GM12865 (cell line): ENCODE data around the gene NUDT4.

Source experiments
- DNase-seq: peaks from one replicate; pipeline ENCODE4 v3.0.0; 2010; ENCODE audit warnings: low read depth
- H3K4me3 ChIP-seq: 2 replicates; pipeline ENCODE4 v1.5.1; 2011; ENCODE audit warnings: mild to moderate bottlenecking, low read depth, low read length, control low read depth
- TF ChIP-seq, protein P1 (sequence below): IDR thresholded peaks from 2 replicates; pipeline ENCODE4 v1.5.1; 2011; ENCODE audit warnings: low read length, control low read depth, low read depth, inconsistent platforms; ENCODE audit not compliant: insufficient read depth; ENCODE audit errors: missing control alignments

Gene NUDT4

DNA sequence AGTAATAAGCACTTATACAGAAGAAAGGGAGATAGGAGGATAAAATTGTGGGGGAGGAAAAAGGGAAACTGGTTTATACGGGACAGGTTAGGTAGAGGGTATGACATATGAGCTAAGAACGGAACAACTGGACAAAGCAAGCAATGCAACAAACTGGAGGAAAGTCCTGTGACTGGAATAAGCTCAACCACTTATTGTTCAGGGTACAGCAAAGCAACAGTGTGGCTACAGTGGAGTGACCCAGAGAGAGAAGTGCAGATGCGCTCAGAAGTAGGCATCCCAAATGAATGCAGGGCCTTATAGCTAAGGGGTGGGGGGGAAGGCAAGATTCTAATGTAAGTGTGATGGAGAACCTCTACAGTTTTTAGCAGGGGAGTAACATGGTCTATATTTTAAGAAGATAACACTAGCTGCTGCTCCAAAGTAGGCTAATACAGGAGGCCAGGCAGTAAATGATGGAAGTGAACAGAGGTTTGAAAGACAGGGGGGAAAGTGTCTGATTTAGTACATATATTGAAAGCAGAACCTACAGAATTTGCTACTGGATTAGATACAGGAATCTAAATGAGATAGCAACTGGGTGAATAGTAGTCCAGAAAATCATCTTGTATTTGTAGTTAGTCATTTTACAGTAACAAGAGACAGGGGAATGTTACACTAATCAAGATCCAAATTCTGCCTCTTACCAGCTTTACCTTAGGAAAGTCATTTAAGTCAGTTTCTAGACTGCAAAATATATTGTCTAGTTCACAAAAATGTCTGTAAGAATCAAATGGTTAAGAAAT, 60.7 kb downstream of the NUDT4 start:
- TF ChIP-seq, protein P1, sequence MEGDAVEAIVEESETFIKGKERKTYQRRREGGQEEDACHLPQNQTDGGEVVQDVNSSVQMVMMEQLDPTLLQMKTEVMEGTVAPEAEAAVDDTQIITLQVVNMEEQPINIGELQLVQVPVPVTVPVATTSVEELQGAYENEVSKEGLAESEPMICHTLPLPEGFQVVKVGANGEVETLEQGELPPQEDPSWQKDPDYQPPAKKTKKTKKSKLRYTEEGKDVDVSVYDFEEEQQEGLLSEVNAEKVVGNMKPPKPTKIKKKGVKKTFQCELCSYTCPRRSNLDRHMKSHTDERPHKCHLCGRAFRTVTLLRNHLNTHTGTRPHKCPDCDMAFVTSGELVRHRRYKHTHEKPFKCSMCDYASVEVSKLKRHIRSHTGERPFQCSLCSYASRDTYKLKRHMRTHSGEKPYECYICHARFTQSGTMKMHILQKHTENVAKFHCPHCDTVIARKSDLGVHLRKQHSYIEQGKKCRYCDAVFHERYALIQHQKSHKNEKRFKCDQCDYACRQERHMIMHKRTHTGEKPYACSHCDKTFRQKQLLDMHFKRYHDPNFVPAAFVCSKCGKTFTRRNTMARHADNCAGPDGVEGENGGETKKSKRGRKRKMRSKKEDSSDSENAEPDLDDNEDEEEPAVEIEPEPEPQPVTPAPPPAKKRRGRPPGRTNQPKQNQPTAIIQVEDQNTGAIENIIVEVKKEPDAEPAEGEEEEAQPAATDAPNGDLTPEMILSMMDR: no peak
- H3K4me3 ChIP-seq: peak overlapping the region; percentile 93
- no peak for DNase-seq

DNA sequence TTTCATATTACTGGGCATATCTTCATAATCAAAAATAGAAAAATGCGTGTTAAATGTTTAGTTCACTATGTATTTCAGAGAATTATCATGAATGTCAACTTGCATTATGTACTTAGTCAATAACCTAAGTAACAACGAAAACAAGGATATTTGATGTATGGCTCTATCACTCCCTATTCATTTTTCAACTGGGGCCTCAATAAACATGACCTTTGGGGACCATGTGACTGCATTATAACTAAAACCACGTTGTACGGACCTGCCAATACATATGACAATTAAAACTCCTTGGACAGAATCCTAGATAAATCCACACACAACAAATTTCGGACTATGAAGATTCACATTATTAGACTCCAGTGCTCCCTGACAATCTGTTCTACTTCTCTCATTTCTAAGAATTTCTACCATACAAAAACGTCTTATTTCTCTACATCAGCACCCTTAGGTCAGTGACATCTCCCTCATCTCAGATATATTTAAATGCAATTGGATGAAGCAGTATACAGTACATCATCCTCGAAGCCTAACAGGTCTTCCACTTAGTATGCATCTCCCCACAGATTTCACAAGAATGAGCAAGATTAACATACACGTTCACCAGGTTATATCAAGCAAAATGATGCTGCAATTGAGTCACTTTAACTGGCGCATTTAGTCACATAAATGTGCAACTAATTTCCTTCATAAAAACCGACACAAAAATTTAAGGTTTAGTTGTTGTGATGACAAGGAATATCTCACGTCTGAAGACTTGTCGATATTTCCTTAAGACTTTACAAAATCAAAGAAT, 62.5 kb downstream of the NUDT4 start:
- peak overlapping the region; percentile 93 for H3K4me3 ChIP-seq
- DNase-seq: no peak
- TF ChIP-seq, protein P1: no peak

DNA sequence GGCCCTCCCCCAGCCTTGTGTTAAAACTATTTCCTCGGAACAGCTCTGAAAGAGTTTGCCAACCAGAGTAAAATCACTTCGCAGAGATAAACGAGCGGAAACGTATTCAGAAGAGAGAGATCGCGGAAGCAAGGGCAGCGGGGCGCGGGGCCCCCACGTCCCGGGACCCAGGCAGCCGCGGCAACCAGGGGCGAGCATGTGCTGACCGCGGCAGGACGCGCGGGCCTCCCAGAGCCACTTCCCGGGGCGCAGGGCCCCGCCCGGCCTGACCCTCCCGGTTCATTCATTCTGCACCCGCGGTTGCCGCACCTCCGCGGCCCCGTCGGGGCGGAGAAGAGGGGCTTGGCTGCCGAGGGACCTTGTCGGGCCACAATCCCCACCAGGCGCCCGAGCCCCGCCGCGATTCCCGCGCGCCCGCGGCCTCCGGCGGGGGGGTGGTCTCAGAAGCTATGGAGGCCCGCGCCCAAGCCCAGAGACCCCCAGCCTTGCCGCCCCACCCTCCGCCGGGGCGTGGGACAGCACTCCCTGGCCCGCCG, 63.4 kb downstream of the NUDT4 start:
- peak overlapping the region; percentile 93 for H3K4me3 ChIP-seq
- DNase-seq: peak; percentile 51
- TF ChIP-seq, protein P1: no peak

DNA sequence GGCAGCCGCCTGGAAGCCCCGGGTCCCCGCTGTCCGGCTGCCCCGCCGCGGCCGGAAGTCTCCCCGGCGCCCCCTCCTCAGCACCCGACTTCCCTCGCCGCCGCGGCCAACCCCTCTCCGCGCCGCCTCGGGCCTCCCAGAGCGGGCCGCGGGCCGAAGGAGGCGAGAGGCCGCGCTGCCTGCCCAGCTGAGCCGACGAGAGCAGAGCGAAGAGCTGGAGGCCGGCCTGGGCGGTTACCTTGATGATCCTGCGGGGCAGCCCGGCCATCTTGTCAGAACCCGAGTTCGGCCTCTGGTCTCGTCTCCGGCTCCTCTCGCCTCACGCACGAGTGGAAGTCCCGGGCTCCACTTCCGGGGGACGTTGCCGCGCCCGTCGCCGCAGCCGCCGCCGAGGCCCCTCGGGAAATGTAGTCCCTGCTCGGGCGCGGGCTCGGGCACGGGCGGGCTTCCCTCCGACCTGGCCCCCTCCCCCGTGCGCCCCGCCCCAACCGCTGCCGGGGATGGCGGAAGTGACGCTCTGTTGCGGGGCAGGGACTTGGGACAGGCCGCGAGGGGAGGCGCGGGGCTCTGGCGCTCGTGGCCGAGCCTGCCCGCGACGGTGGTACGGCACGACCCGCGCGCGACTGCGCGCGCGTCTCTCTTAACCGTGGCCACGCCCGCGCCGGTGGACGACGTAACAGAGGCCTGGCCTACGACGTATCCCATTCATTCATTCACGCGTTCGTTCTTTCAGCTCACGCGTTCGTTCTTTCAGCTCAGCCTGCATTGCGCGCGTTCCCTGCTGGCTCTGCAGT, 64.1 kb downstream of the NUDT4 start, which contains the start of gene UBE2N:
UBE2N (minus strand) TSS at position 331 of the 794 bp plus-strand sequence; CDS start at position 268, 63 bp downstream.
- TF ChIP-seq, protein P1: no peak
- H3K4me3 ChIP-seq: peak within 1 kb of the TSS; percentile 93
- peak; percentile 98 for DNase-seq

DNA sequence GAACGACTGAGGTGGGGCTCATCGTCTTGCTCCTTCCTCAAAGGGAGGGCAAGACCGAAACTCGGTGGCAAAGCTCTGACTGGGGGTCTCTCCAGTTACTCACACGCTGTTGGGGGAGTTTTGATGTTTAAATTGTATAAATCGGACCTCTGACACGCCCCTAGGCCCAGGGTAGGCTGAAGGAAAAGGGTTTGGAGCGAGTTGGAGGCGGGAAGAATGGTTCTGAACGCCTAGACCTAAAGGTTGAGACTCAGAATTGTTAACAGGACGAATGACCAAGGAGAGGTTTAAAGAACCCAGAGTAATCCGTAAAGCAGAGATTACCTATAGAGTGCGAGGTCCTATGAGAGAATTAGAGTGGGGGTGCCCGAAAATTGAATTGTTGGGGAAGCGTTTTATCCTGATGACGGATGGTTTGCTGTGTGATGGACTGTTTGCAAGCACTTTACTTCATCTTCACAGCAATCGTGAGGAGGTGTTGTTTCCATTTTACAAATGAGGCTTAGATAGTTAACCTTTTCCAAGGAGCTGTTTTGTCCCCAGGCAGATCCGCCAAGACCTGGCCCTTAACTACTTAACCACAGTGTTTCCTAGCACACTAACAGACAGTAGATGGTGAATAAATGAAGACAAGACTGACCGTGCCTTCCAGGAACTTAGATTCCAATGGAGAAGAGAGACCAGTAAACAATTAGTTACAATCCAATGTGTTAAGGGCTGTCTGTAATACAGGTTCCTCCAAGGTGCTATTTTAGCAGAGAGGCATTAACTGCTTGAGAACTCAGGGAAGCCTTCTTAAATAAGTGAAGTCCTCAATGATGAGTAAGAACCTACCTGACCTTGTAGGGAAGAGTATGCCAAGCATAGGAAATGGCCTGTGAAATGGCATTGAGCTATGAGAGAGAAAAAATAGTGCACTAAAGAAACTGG, 65.0 kb downstream of the NUDT4 start:
- TF ChIP-seq, protein P1: no peak
- no peak for DNase-seq
- peak overlapping the region; percentile 93 for H3K4me3 ChIP-seq
